Mammary microvascular endothelial cell (primary cell): ENCODE results near the gene ATOX1. TPM values are rescaled to one million over a fixed set of nuclear protein-coding genes. Genes with fewer than 3 reads are reported as not detected.

Experiments
- total RNA-seq: library from RNA; depleted of rRNA; stranded (reverse); fragments of >200 nt; gene quantifications from 2 replicates; pipeline ENCODE4 v1.2.3, GENCODE V29; 2015

Gene ATOX1
- 169 and 216 TPM in 2 replicates for total RNA-seq

GRCh38 chr5:151758430-151759241, at the start of gene ATOX1:
Gene ATOX1, minus strand, starts transcription at chr5:151758631. Its CDS starts 80 bp downstream, at chr5:151758551.

GRCh38 chr5:151771259-151772028, 13.0 kb upstream of the ATOX1 start, which contains the start of gene G3BP1:
Gene G3BP1, plus strand, starts transcription at chr5:151771954. Its CDS starts 14,667 bp downstream, at chr5:151786621.

Other genes starting within 250 kb of the ATOX1 start
- not detected in 2 replicates for gene FAT2, start 167.3 kb downstream of the ATOX1 start, total RNA-seq
- gene SPARC, start 71.7 kb downstream of the ATOX1 start, total RNA-seq, result 1,105 and 1,145 TPM in 2 replicates
- gene G3BP1, start 13.3 kb upstream of the ATOX1 start, total RNA-seq, result 197 and 206 TPM in 2 replicates
- gene GLRA1, start 166.2 kb upstream of the ATOX1 start, total RNA-seq, result not detected in 2 replicates